Upper lobe of left lung (tissue), 4 donors: Measurements from ENCODE around the gene ANGPTL5.

Experiments
- CTCF ChIP-seq, 6 experiments: fragments of 450-650 bp in 4 of 6; fragments of 200-600 bp in 2 of 6; sonication (generic) in 2 of 6; IDR thresholded peaks; one replicate each; pipeline ENCODE4 v1.5.1; 2016 to 2019; ENCODE audit warnings: antibody characterized with exemption in 6 of 6
- POLR2A ChIP-seq, 4 donors: fragments of 450-650 bp; IDR thresholded peaks; one replicate each; pipeline ENCODE4 v1.5.1; 2016 to 2017; ENCODE audit warnings: antibody characterized with exemption in 4 of 4, mild to moderate bottlenecking in 2 of 4

GRCh38 chr11:101909087-101909486 is 7.2 kb downstream of the ANGPTL5 start:
- no peak for TF ChIP-seq CTCF (IDR thresholded peaks at IDR 0.05)
- no peak for TF ChIP-seq POLR2A (IDR thresholded peaks at IDR 0.05)
